ENCODE measurements around the gene CDH4.
"Not testable (repeated sequence)": the region's sequence is repeated elsewhere in the genome, so short reads cannot be mapped to it uniquely, and the experiment has no call there.

CDH4 gene

GRCh38 chr20:61253640-61254511 is 1.8 kb downstream of the CDH4 start:
- no peak for DNase-seq (ENCODE audit: low read depth)

GRCh38 chr20:61254881-61255626 is 3.0 kb downstream of the CDH4 start:
- DNase-seq (ENCODE audit: low read depth): no peak

- DNase-seq (ENCODE audit: low read depth): no peak
Measured at GRCh38 chr20:61256365-61256764, 4.3 kb downstream of the CDH4 start.

- no peak for DNase-seq (ENCODE audit: low read depth)
Measured at GRCh38 chr20:61256824-61257223, 4.8 kb downstream of the CDH4 start.

- DNase-seq (ENCODE audit: low read depth): no peak
Measured at GRCh38 chr20:61257611-61258010, 5.5 kb downstream of the CDH4 start.

GRCh38 chr20:61259741-61260140 is 7.7 kb downstream of the CDH4 start:
- DNase-seq (ENCODE audit: low read depth): no peak

GRCh38 chr20:61260905-61261304 is 8.8 kb downstream of the CDH4 start:
- no peak for DNase-seq (ENCODE audit: low read depth)

GRCh38 chr20:61262036-61262435 is 10.0 kb downstream of the CDH4 start:
- DNase-seq (ENCODE audit: low read depth): no peak

- DNase-seq (ENCODE audit: low read depth): no peak
Measured at GRCh38 chr20:61262514-61262913, 10.5 kb downstream of the CDH4 start.

- DNase-seq (ENCODE audit: low read depth): no peak
Measured at GRCh38 chr20:61263084-61263695, 11.1 kb downstream of the CDH4 start.

- DNase-seq (ENCODE audit: low read depth): no peak
Measured at GRCh38 chr20:61263938-61264337, 11.9 kb downstream of the CDH4 start.

- no peak for DNase-seq (ENCODE audit: low read depth)
Measured at GRCh38 chr20:61267241-61267640, 15.2 kb downstream of the CDH4 start.

- DNase-seq (ENCODE audit: low read depth): no peak
Measured at GRCh38 chr20:61268024-61268423, 16.0 kb downstream of the CDH4 start.

- no peak for DNase-seq (ENCODE audit: low read depth)
Measured at GRCh38 chr20:61271312-61272231, 19.5 kb downstream of the CDH4 start.

- not testable (repeated sequence) for DNase-seq (ENCODE audit: low read depth)
Measured at GRCh38 chr20:61273024-61273423, 21.0 kb downstream of the CDH4 start.

GRCh38 chr20:61273666-61274065 is 21.6 kb downstream of the CDH4 start:
- not testable (repeated sequence) for DNase-seq (ENCODE audit: low read depth)

- no peak for DNase-seq (ENCODE audit: low read depth)
Measured at GRCh38 chr20:61274326-61274725, 22.3 kb downstream of the CDH4 start.

GRCh38 chr20:61278296-61278695 is 26.2 kb downstream of the CDH4 start:
- DNase-seq (ENCODE audit: low read depth): no peak

GRCh38 chr20:61279621-61280150 is 27.6 kb downstream of the CDH4 start:
- DNase-seq (ENCODE audit: low read depth): no peak

- DNase-seq (ENCODE audit: low read depth): no peak
Measured at GRCh38 chr20:61280217-61280980, 28.3 kb downstream of the CDH4 start.
